H9 (cell line): Measurements from ENCODE around the gene PRICKLE3. TPM values are rescaled to one million over a fixed set of nuclear protein-coding genes. Genes with fewer than 3 reads are reported as not detected.
A peak's percentile ranks its signal among the peaks of the same experiment; 100 is the strongest.

ENCODE experiments used
- DNase-seq: peaks from one replicate; pipeline ENCODE4 v3.0.0-alpha.2; 2017
- H2AFZ ChIP-seq: one replicate; pipeline ENCODE4 v1.6.1; 2013; ENCODE audit warnings: mild to moderate bottlenecking, low read length, control low read depth, moderate library complexity
- H2AK5ac ChIP-seq: 2 replicates; pipeline ENCODE4 v1.6.1; 2013; ENCODE audit warnings: low read length, control low read depth, mixed read lengths; ENCODE audit not compliant: insufficient read length
- H2BK120ac ChIP-seq: one replicate; pipeline ENCODE4 v1.6.1; 2013; ENCODE audit warnings: low read depth, mild to moderate bottlenecking, low read length, control low read depth, inconsistent platforms; ENCODE audit not compliant: poor library complexity, severe bottlenecking
- H2BK12ac ChIP-seq: 2 replicates; pipeline ENCODE4 v1.6.1; 2013; ENCODE audit warnings: low read length, control low read depth, mixed read lengths, low read depth; ENCODE audit not compliant: insufficient read length
- H2BK15ac ChIP-seq: 2 replicates; pipeline ENCODE4 v1.6.1; 2013; ENCODE audit warnings: low read depth, low read length, control low read depth
- H2BK20ac ChIP-seq: one replicate; pipeline ENCODE4 v1.6.1; 2013; ENCODE audit warnings: low read depth, mild to moderate bottlenecking, low read length, control low read depth, inconsistent platforms; ENCODE audit not compliant: poor library complexity, severe bottlenecking
- H2BK5ac ChIP-seq: 2 replicates; pipeline ENCODE4 v1.6.1; 2013; ENCODE audit warnings: low read length, control low read depth, mixed read lengths; ENCODE audit not compliant: insufficient read length
- H3K14ac ChIP-seq: 2 replicates; pipeline ENCODE4 v1.6.1; 2013; ENCODE audit warnings: low read length, control low read depth; ENCODE audit not compliant: insufficient read depth
- H3K18ac ChIP-seq: 2 replicates; pipeline ENCODE4 v1.6.1; 2013; ENCODE audit warnings: low read depth, mild to moderate bottlenecking, mixed read lengths, low read length, control low read depth; ENCODE audit not compliant: insufficient read length
- H3K23ac ChIP-seq: 2 replicates; pipeline ENCODE4 v1.6.1; 2013; ENCODE audit warnings: low read length, control low read depth, mixed read lengths, low read depth; ENCODE audit not compliant: insufficient read length
- H3K23me2 ChIP-seq: 2 replicates; pipeline ENCODE4 v1.6.1; 2013; ENCODE audit warnings: low read depth, mild to moderate bottlenecking, mixed read lengths, low read length, control low read depth; ENCODE audit not compliant: insufficient read length, poor library complexity, severe bottlenecking
- H3K27ac ChIP-seq: 2 replicates; pipeline ENCODE4 v1.5.1; 2013; ENCODE audit warnings: low read length, control low read depth, mixed read lengths, low read depth; ENCODE audit not compliant: insufficient read length
- H3K27me3 ChIP-seq: 2 replicates; pipeline ENCODE4 v1.6.1; 2013; ENCODE audit warnings: low read length, control low read depth, inconsistent platforms; ENCODE audit not compliant: insufficient read depth
- H3K4ac ChIP-seq: 2 replicates; pipeline ENCODE4 v1.6.1; 2013; ENCODE audit warnings: low read depth, mild to moderate bottlenecking, control low read depth, inconsistent platforms, low read length, moderate library complexity
- H3K4me1 ChIP-seq: 2 replicates; pipeline ENCODE4 v1.6.1; 2013; ENCODE audit warnings: low read length, control low read depth, inconsistent platforms; ENCODE audit not compliant: insufficient read depth
- H3K4me2 ChIP-seq: 2 replicates; pipeline ENCODE4 v1.6.1; 2013; ENCODE audit warnings: low read length, control low read depth, mixed read lengths; ENCODE audit not compliant: insufficient read length, insufficient read depth
- H3K56ac ChIP-seq: 2 replicates; pipeline ENCODE4 v1.6.1; 2013; ENCODE audit warnings: low read depth, mild to moderate bottlenecking, mixed read lengths, low read length, control low read depth; ENCODE audit not compliant: insufficient read length
- H3K79me1 ChIP-seq: 2 replicates; pipeline ENCODE4 v1.6.1; 2013; ENCODE audit warnings: low read depth, mild to moderate bottlenecking, moderate library complexity, low read length, control low read depth, inconsistent platforms; ENCODE audit not compliant: insufficient read depth, poor library complexity, severe bottlenecking
- H3K79me2 ChIP-seq: 2 replicates; pipeline ENCODE4 v1.6.1; 2013; ENCODE audit warnings: low read length, control low read depth, inconsistent platforms; ENCODE audit not compliant: insufficient read depth
- H3K9ac ChIP-seq: 2 replicates; pipeline ENCODE4 v1.6.1; 2013; ENCODE audit warnings: low read length, control low read depth, mixed read lengths; ENCODE audit not compliant: insufficient read length; ENCODE audit errors: extremely low read depth
- H3K9me3 ChIP-seq: one replicate; pipeline ENCODE4 v1.6.1; 2013; ENCODE audit warnings: low read depth, low read length, inconsistent platforms; ENCODE audit not compliant: control insufficient read depth
- H3T11ph ChIP-seq: one replicate; pipeline ENCODE4 v1.6.1; 2013; ENCODE audit warnings: mild to moderate bottlenecking, low read length, control low read depth, inconsistent platforms
- H4K20me1 ChIP-seq: one replicate; pipeline ENCODE4 v1.6.1; 2013; ENCODE audit not compliant: control insufficient read depth, insufficient read length, insufficient read depth
- H4K5ac ChIP-seq: 2 replicates; pipeline ENCODE4 v1.6.1; 2013; ENCODE audit warnings: low read depth, mild to moderate bottlenecking, mixed read lengths, low read length, control low read depth; ENCODE audit not compliant: insufficient read length
- H4K8ac ChIP-seq: replicated peaks from 2 replicates; pipeline ENCODE4 v1.6.1; 2013; ENCODE audit warnings: low read length, control low read depth, mixed read lengths, low read depth; ENCODE audit not compliant: insufficient read length
- H4K91ac ChIP-seq: 2 replicates; pipeline ENCODE4 v1.6.1; 2013; ENCODE audit warnings: low read depth, mild to moderate bottlenecking, moderate library complexity, mixed read lengths, low read length, control low read depth; ENCODE audit not compliant: insufficient read length
- H3K27ac Mint-ChIP-seq, 3 experiments: 2 replicates in 2 of 3; 3 replicates in 1 of 3; pipeline ENCODE4 v1.8.0; 2020 to 2021; ENCODE audit warnings: mixed read lengths in 3 of 3, mild to moderate bottlenecking in 1 of 3, moderate library complexity in 1 of 3
- H3K27me3 Mint-ChIP-seq: 2 replicates; pipeline ENCODE4 v1.8.0; 2021; ENCODE audit warnings: low read depth, mild to moderate bottlenecking, moderate library complexity, mixed read lengths
- H3K36me3 Mint-ChIP-seq, 3 experiments: 2 replicates in 2 of 3; 3 replicates in 1 of 3; pipeline ENCODE4 v1.8.0; 2020 to 2021; ENCODE audit warnings: low read depth in 3 of 3, mixed read lengths in 3 of 3; ENCODE audit not compliant: insufficient read depth in 1 of 3
- H3K4me1 Mint-ChIP-seq, 2 experiments: 2 replicates each; pipeline ENCODE4 v1.8.0; 2020; ENCODE audit warnings: mixed read lengths in 2 of 2
- H3K4me3 Mint-ChIP-seq, 2 experiments: 2 replicates in 1 of 2; 3 replicates in 1 of 2; pipeline ENCODE4 v1.8.0; 2020 to 2021; ENCODE audit warnings: mild to moderate bottlenecking in 2 of 2, mixed read lengths in 2 of 2, moderate library complexity in 1 of 2
- H3K9me3 Mint-ChIP-seq, 2 experiments: 2 replicates in 1 of 2; 3 replicates in 1 of 2; pipeline ENCODE4 v1.8.0; 2020; ENCODE audit warnings: mild to moderate bottlenecking in 2 of 2, mixed read lengths in 2 of 2, moderate library complexity in 1 of 2
- CTCF ChIP-seq: fragments of 200-600 bp; sonication (generic); conservative IDR thresholded peaks from 3 replicates; pipeline ENCODE4 v1.8.0; 2021; ENCODE audit warnings: antibody characterized with exemption, mild to moderate bottlenecking
- WGBS: extraction: QIAGEN DNeasy Blood & Tissue Kit; methylation state at CpG from one replicate; pipeline ENCODE4 v1.1.7; 2013; ENCODE audit warnings: missing lambda C conversion rate, low lambda C conversion rate, mixed read lengths; ENCODE audit not compliant: insufficient read length; ENCODE audit errors: extremely low coverage; 5-methylcytosine and 5-hydroxymethylcytosine counted together
- total RNA-seq: library from RNA; stranded (reverse); gene quantifications from 2 replicates; pipeline ENCODE4 v1.2.1, GENCODE V29; 2021

PRICKLE3 gene
- total RNA-seq, 1 experiment from 2014 or later = 9.7 TPM

- Histone ChIP-seq H3K56ac (no peak overlapping the region), H3K9ac (no peak overlapping the region), H3K4me1 (no peaks in the 10 kb centered on the region), H3K14ac (no peak overlapping the region), H3K18ac (no peak overlapping the region), H3K27ac (no peak overlapping the region), H2BK20ac (no peak overlapping the region), H3K4me2 (peak overlapping the region; percentile 49), H3K4ac (no peak overlapping the region), H2BK15ac (no peak overlapping the region), H2AK5ac (no peak overlapping the region), H3K23me2 (peaks cover 15% of the 10 kb centered on the region), H4K8ac (no peak overlapping the region), H3K27me3 (no peaks in the 10 kb centered on the region), H2BK12ac (no peak overlapping the region), H4K20me1 (no peaks in the 10 kb centered on the region), H3T11ph (no peak overlapping the region), H3K9me3 (peaks cover 13% of the 10 kb centered on the region), H2AFZ (no peak overlapping the region), H3K23ac (no peak overlapping the region), H3K79me2 (no peaks in the 10 kb centered on the region), H4K91ac (no peak overlapping the region), H3K79me1 (no peaks in the 10 kb centered on the region), H4K5ac (no peak overlapping the region), H2BK120ac (no peak overlapping the region), H2BK5ac (no peak overlapping the region)
- H3K27me3 Mint-ChIP-seq = peaks cover 2% of the 10 kb centered on the region
- no CpG with 5 or more reads among the region's 15 CpGs for WGBS
- peak overlapping the region in 1 of 3 experiments; percentile 93; a peak in 1 of 7 replicates for H3K27ac Mint-ChIP-seq
- H3K4me3 Mint-ChIP-seq = peak overlapping the region; percentile 69 to 84
- H3K4me1 Mint-ChIP-seq = peaks cover 10 to 32% of the 10 kb centered on the region in 2 experiments
- no peak for DNase-seq
- H3K9me3 Mint-ChIP-seq = peaks cover 68 to 74% of the 10 kb centered on the region in 2 experiments
- peaks cover 12 to 23% (median 12%) of the 10 kb centered on the region in 3 experiments; a peak in 6 of 7 replicates for H3K36me3 Mint-ChIP-seq
- TF ChIP-seq CTCF = no peak
Measured at GRCh38 chrX:49187028-49187394, 838 bp upstream of the PRICKLE3 start.
